HepG2 (cell line): ENCODE results near the gene SND1. TPM values are rescaled to one million over a fixed set of nuclear protein-coding genes. Genes with fewer than 3 reads are reported as not detected.

Experiments
- FOXK1 ChIP-seq: sonication (generic); formaldehyde crosslinking; IDR thresholded peaks from 2 replicates; pipeline ENCODE4 v1.4.0; 2020; ENCODE audit warnings: low read depth, missing genetic modification reagents, borderline replicate concordance
- HNRNPLL ChIP-seq: fragments of 200-400 bp; formaldehyde crosslinking; IDR thresholded peaks from 2 replicates; pipeline ENCODE4 v1.6.1; 2017; ENCODE audit warnings: mild to moderate bottlenecking, low read depth, low read length; ENCODE audit not compliant: poor library complexity, severe bottlenecking
- KAT7 ChIP-seq: IDR thresholded peaks from 2 replicates; pipeline ENCODE4 v1.6.1; 2018; ENCODE audit warnings: borderline replicate concordance, missing compliant biosample characterization
- LBX2 ChIP-seq: sonication (generic); formaldehyde crosslinking; IDR thresholded peaks from 2 replicates; pipeline ENCODE4 v1.5.0; 2020; ENCODE audit warnings: missing genetic modification reagents, mild to moderate bottlenecking, borderline replicate concordance
- LCORL ChIP-seq, 2 experiments: fragments of 450-650 bp in 1 of 2; sonication (generic) in 1 of 2; formaldehyde crosslinking in 1 of 2; IDR thresholded peaks; 2 replicates each; pipeline versions ENCODE4 v1.5.0 to v1.6.1; 2017 to 2020; ENCODE audit warnings: antibody characterized with exemption in 1 of 2, missing genetic modification reagents in 1 of 2
- MBD4 ChIP-seq: IDR thresholded peaks from 2 replicates; pipeline ENCODE4 v1.6.1; 2012; ENCODE audit warnings: low read length, inconsistent platforms, borderline replicate concordance
- MED1 ChIP-seq: sonication (generic); formaldehyde crosslinking; IDR thresholded peaks from 2 replicates; pipeline ENCODE4 v1.4.0; 2020; ENCODE audit warnings: missing genetic modification reagents
- NFIC ChIP-seq: IDR thresholded peaks from 2 replicates; pipeline ENCODE4 v1.6.1; 2012; ENCODE audit warnings: mild to moderate bottlenecking, low read length, inconsistent platforms
- NR2F1 ChIP-seq, 2 experiments: fragments of 450-650 bp in 1 of 2; formaldehyde crosslinking in 1 of 2; IDR thresholded peaks; 2 replicates each; pipeline versions ENCODE4 v1.5.0 to v1.6.1; 2016 to 2020; ENCODE audit warnings: mild to moderate bottlenecking in 1 of 2, missing compliant biosample characterization in 1 of 2, missing genetic modification reagents in 1 of 2, moderate library complexity in 1 of 2
- PRDM10 ChIP-seq: sonication (generic); formaldehyde crosslinking; IDR thresholded peaks from 2 replicates; pipeline ENCODE4 v1.4.0; 2020; ENCODE audit warnings: low read depth, missing genetic modification reagents
- TERF1 ChIP-seq: sonication (generic); formaldehyde crosslinking; IDR thresholded peaks from 2 replicates; pipeline ENCODE4 v1.8.0; 2022; ENCODE audit warnings: mild to moderate bottlenecking, missing genetic modification reagents, moderate library complexity
- TFDP2 ChIP-seq: sonication (generic); formaldehyde crosslinking; IDR thresholded peaks from 2 replicates; pipeline ENCODE4 v1.4.0; 2020; ENCODE audit warnings: missing genetic modification reagents
- TOPORS ChIP-seq: sonication (generic); formaldehyde crosslinking; IDR thresholded peaks from 2 replicates; pipeline ENCODE4 v1.8.0; 2023; ENCODE audit warnings: mild to moderate bottlenecking, missing genetic modification reagents
- ZKSCAN1 ChIP-seq: fragments of 150-350 bp; IDR thresholded peaks from 2 replicates; pipeline ENCODE4 v1.6.1; 2014; ENCODE audit warnings: low read length
- ZNF20 ChIP-seq: sonication (generic); formaldehyde crosslinking; IDR thresholded peaks from 2 replicates; pipeline ENCODE4 v1.4.0; 2020; ENCODE audit warnings: mild to moderate bottlenecking, moderate library complexity, missing genetic modification reagents
- ZNF205 ChIP-seq: IDR thresholded peaks from 2 replicates; pipeline ENCODE4 v1.6.1; 2018; ENCODE audit warnings: missing biosample characterization, missing genetic modification reagents
- ZNF556 ChIP-seq: sonication (generic); formaldehyde crosslinking; IDR thresholded peaks from 2 replicates; pipeline ENCODE4 v1.4.0; 2020; ENCODE audit warnings: mild to moderate bottlenecking, missing genetic modification reagents, borderline replicate concordance
- ZNF737 ChIP-seq: sonication (generic); formaldehyde crosslinking; IDR thresholded peaks from 2 replicates; pipeline ENCODE4 v1.5.0; 2020; ENCODE audit warnings: missing genetic modification reagents, mild to moderate bottlenecking, borderline replicate concordance
- ZNF788 ChIP-seq: sonication (generic); formaldehyde crosslinking; IDR thresholded peaks from 2 replicates; pipeline ENCODE4 v1.5.0; 2020; ENCODE audit warnings: mild to moderate bottlenecking, missing genetic modification reagents, borderline replicate concordance
- ZSCAN5A ChIP-seq: sonication (generic); formaldehyde crosslinking; IDR thresholded peaks from 2 replicates; pipeline ENCODE4 v1.8.0; 2022; ENCODE audit warnings: mild to moderate bottlenecking, missing genetic modification reagents, borderline replicate concordance
- ZSCAN9 ChIP-seq: IDR thresholded peaks from 2 replicates; pipeline ENCODE4 v1.6.1; 2016; ENCODE audit warnings: borderline replicate concordance
- polyA plus RNA-seq, 8 experiments: library from polyadenylated mRNA; depleted of rRNA in 3 of 8; stranded (reverse) in 7 of 8; unstranded in 1 of 8; fragments of >200 nt; fragmentation: Illumina TruSeq in 4 of 8; extraction: Trizol in 4 of 8; gene quantifications; 2 replicates each; pipeline versions ENCODE4 v1.2.1 to v1.2.3, GENCODE V29; 2011 to 2016; ENCODE audit warnings: low read depth in 4 of 8, missing spikeins in 1 of 8, mixed read lengths in 1 of 8; ENCODE audit not compliant: insufficient read depth in 1 of 8
- total RNA-seq, 5 experiments: library from RNA; depleted of rRNA; stranded (reverse); fragments of >200 nt; fragmentation: Illumina TruSeq; extraction: Trizol; gene quantifications; 2 replicates each; pipeline ENCODE4 v1.2.3, GENCODE V29; 2016; ENCODE audit warnings: low read depth in 1 of 5

Gene SND1
- total and polyA plus RNA-seq, 2 of the 13 experiments (the other 11 are each of a cell fraction or from before 2014, with no cell fraction given), result 110 to 182 TPM

GRCh38 chr7:128103498-128104107 lies 451.6 kb downstream of the SND1 start (continued):
- TF ChIP-seq LCORL (IDR thresholded peaks at IDR 0.05) (no peak), LCORL (CRISPR knock-in tag; IDR thresholded peaks at IDR 0.05) (peak; percentile 94), ZNF556 (CRISPR knock-in tag) (peak; percentile 91; the same call in 1 of the 2 replicates), LBX2 (no peak), ZNF737 (CRISPR knock-in tag) (no peak), ZNF205 (CRISPR knock-in tag) (0 out of 2 replicates have a peak, but pooled peaks have one; percentile 36), TERF1 (CRISPR knock-in tag) (no peak), NR2F1 (CRISPR knock-in tag; IDR thresholded peaks at IDR 0.05) (peak; percentile 49 to 60; a peak in 3 of 4 replicates), TOPORS (CRISPR knock-in tag) (peak; percentile 28; the same call in 1 of the 2 replicates), PRDM10 (peak; percentile 34; the same call in 1 of the 2 replicates), ZNF20 (CRISPR knock-in tag) (no peak), KAT7 (peak; percentile 85; the same call in 1 of the 2 replicates), ZKSCAN1 (no peak), ZSCAN5A (CRISPR knock-in tag) (peak; percentile 85; the same call in 1 of the 2 replicates), MBD4 (no peak), FOXK1 (CRISPR knock-in tag) (peak; percentile 38; the same call in 1 of the 2 replicates), HNRNPLL (peak; percentile 93), ZSCAN9 (CRISPR knock-in tag) (no peak), NFIC (peak; percentile 67), MED1 (CRISPR knock-in tag) (peak; percentile 89), ZNF788 (peak; percentile 88; the same call in 1 of the 2 replicates), TFDP2 (CRISPR knock-in tag) (peak; percentile 52; the same call in 1 of the 2 replicates)
